ENCODE data around the gene DSC3.

The DSC3 gene

GRCh38 chr18:31072175-31072574 is 29.6 kb upstream of the DSC3 start:
- no peak for DNase-seq (ENCODE audit: low read depth)
- TF ChIP-seq CTCF (IDR thresholded peaks at IDR 0.05; ENCODE audit: low read depth, low read length) (no peak), MYC (IDR thresholded peaks at IDR 0.05; ENCODE audit: low read depth, low read length) (no peak), POLR2A (IDR thresholded peaks at IDR 0.05; ENCODE audit: extremely low read depth, insufficient read length) (no peak)
- TF ChIP-seq, protein P1, sequence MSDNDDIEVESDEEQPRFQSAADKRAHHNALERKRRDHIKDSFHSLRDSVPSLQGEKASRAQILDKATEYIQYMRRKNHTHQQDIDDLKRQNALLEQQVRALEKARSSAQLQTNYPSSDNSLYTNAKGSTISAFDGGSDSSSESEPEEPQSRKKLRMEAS (IDR thresholded peaks at IDR 0.05; ENCODE audit: low read depth, low read length) = no peak
- H3K4me3 ChIP-seq (ENCODE audit: low read depth, low read length) = no peak overlapping the region

GRCh38 chr18:31070206-31070605 is 27.7 kb upstream of the DSC3 start:
- DNase-seq (ENCODE audit: low read depth) = no peak
- no peak overlapping the region for H3K4me3 ChIP-seq (ENCODE audit: low read depth, low read length)
- TF ChIP-seq POLR2A (IDR thresholded peaks at IDR 0.05; ENCODE audit: extremely low read depth, insufficient read length) = no peak
- no peak for TF ChIP-seq CTCF (IDR thresholded peaks at IDR 0.05; ENCODE audit: low read depth, low read length)
- no peak for TF ChIP-seq MYC (IDR thresholded peaks at IDR 0.05; ENCODE audit: low read depth, low read length)
- TF ChIP-seq, protein P1 (IDR thresholded peaks at IDR 0.05; ENCODE audit: low read depth, low read length) = no peak

DNA sequence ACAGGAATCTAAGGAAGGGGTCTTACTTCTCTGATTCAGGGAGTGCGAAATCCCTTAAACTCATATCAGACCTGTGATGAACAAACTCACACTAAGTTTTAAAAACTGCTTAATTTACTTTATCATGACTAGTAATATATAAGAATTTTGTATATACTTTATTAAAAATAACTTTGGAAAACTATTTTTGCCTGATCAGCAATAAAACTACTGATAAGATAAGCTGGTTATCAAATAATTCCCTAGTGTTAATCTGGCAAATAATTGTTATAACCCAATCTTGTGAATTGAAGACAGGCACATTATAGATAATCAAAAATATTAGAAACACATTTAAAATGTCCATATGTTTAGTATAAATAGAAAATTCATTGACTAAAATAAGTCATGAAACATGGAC is 23.7 kb upstream of the DSC3 start:
- no peak overlapping the region for H3K4me3 ChIP-seq (ENCODE audit: low read depth, low read length)
- DNase-seq (ENCODE audit: low read depth) = no peak
- no peak for TF ChIP-seq MYC (IDR thresholded peaks at IDR 0.05; ENCODE audit: low read depth, low read length)
- TF ChIP-seq, protein P1 (IDR thresholded peaks at IDR 0.05; ENCODE audit: low read depth, low read length) = no peak
- TF ChIP-seq CTCF (IDR thresholded peaks at IDR 0.05; ENCODE audit: low read depth, low read length) = no peak
- TF ChIP-seq POLR2A (IDR thresholded peaks at IDR 0.05; ENCODE audit: extremely low read depth, insufficient read length) = no peak

GRCh38 chr18:31065036-31065773 is 22.7 kb upstream of the DSC3 start:
- DNase-seq (ENCODE audit: low read depth) = no peak
- no peak overlapping the region for H3K4me3 ChIP-seq (ENCODE audit: low read depth, low read length)
- TF ChIP-seq CTCF (IDR thresholded peaks at IDR 0.05; ENCODE audit: low read depth, low read length) = no peak
- TF ChIP-seq POLR2A (IDR thresholded peaks at IDR 0.05; ENCODE audit: extremely low read depth, insufficient read length) = no peak
- TF ChIP-seq, protein P1 (IDR thresholded peaks at IDR 0.05; ENCODE audit: low read depth, low read length) = no peak
- no peak for TF ChIP-seq MYC (IDR thresholded peaks at IDR 0.05; ENCODE audit: low read depth, low read length)

GRCh38 chr18:31064130-31064529 is 21.6 kb upstream of the DSC3 start:
- TF ChIP-seq POLR2A (IDR thresholded peaks at IDR 0.05; ENCODE audit: extremely low read depth, insufficient read length) (no peak), CTCF (IDR thresholded peaks at IDR 0.05; ENCODE audit: low read depth, low read length) (no peak), MYC (IDR thresholded peaks at IDR 0.05; ENCODE audit: low read depth, low read length) (no peak)
- TF ChIP-seq, protein P1 (IDR thresholded peaks at IDR 0.05; ENCODE audit: low read depth, low read length) = no peak
- no peak overlapping the region for H3K4me3 ChIP-seq (ENCODE audit: low read depth, low read length)
- DNase-seq (ENCODE audit: low read depth) = no peak
